Activated B cell treated with CpG ODN at 0.5 μM for 24 hours (primary cell): ENCODE results near the gene CACNA1E. TPM values are rescaled to one million over a fixed set of nuclear protein-coding genes. Genes with fewer than 3 reads are reported as not detected.
"Not testable (repeated sequence)": the region's sequence is repeated elsewhere in the genome, so short reads cannot be mapped to it uniquely, and the experiment has no call there.

Experiments used
- ATAC-seq: fragments of 200-7000 bp; cut with Tn5 transposase; one replicate; pipeline ENCODE4 v1.10.0; 2021; ENCODE audit warnings: low read depth, mild to moderate bottlenecking, moderate library complexity
- CTCF ChIA-PET: fragments of 350-600 bp; sonication (Branson Sonifier 250); formaldehyde crosslinking; loops from one replicate; lab custom pipeline; 2021; ENCODE audit warnings: antibody characterized with exemption; lab: Charles Lee
- POLR2A ChIA-PET: fragments of 350-600 bp; sonication (Branson Sonifier 250); formaldehyde crosslinking; loops from one replicate; lab custom pipeline; 2021; ENCODE audit warnings: antibody characterized with exemption; lab: Charles Lee
- DNase-seq: peaks from one replicate; pipeline ENCODE4 v3.0.0; 2022
- H3K27ac Mint-ChIP-seq: one replicate; pipeline ENCODE4 v1.8.0; 2020; ENCODE audit warnings: mixed read lengths
- H3K27me3 Mint-ChIP-seq: one replicate; pipeline ENCODE4 v1.8.0; 2021; ENCODE audit warnings: mixed read lengths
- H3K36me3 Mint-ChIP-seq: one replicate; pipeline ENCODE4 v1.8.0; 2021; ENCODE audit warnings: low read depth, mixed read lengths
- H3K4me1 Mint-ChIP-seq: one replicate; pipeline ENCODE4 v1.8.0; 2021; ENCODE audit warnings: mixed read lengths
- H3K4me3 Mint-ChIP-seq: one replicate; pipeline ENCODE4 v1.8.0; 2020; ENCODE audit warnings: mild to moderate bottlenecking, mixed read lengths
- H3K9me3 Mint-ChIP-seq: one replicate; pipeline ENCODE4 v1.8.0; 2020; ENCODE audit warnings: mixed read lengths
- intact Hi-C: fragments of 100-400 bp; cut with micrococcal nuclease; formaldehyde crosslinking; loops from one replicate; pipeline ENCODE4 v1.15.1; 2024
- total RNA-seq: library from RNA; stranded (reverse); gene quantifications from 2 replicates; pipeline ENCODE4 v1.2.3, GENCODE V29; 2022
- TF ChIP-seq, protein P1 (sequence below): fragments of 200-600 bp; IDR thresholded peaks from one replicate; pipeline ENCODE4 v1.8.0; 2022; ENCODE audit warnings: antibody characterized with exemption, mild to moderate bottlenecking

The CACNA1E gene
- total RNA-seq, 1 donor from 2014 or later: 0.91 TPM

DNA sequence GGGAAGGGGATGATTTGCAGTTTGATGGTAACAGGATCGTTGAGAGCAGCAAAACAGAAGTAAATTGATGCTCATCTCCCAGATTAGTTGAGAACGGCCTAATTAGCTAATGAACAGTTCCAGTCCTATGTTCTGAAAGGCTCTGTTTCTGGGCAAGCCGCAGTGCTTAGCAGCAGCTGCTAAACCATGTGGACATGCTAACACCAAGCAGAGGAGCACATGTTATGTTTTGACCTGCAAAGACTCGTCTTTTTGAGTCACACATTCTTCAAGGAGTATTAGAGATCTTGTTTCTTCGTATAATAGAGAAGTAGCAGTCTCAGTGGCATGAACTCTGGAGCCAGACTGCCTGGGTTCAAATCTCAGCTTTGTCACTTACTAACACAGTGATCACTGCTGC, 58.1 kb downstream of the CACNA1E start:
- no peaks in the 10 kb centered on the region for H3K4me1 Mint-ChIP-seq
- peaks cover 3% of the 10 kb centered on the region for H3K9me3 Mint-ChIP-seq
- DNase-seq (no peak), ATAC-seq (no peak)
- intact Hi-C loops: no loop called here
- peaks cover 22% of the 10 kb centered on the region for H3K27me3 Mint-ChIP-seq
- ChIA-PET POLR2A (no interaction called here), CTCF (no interaction called here)
- TF ChIP-seq, protein P1, sequence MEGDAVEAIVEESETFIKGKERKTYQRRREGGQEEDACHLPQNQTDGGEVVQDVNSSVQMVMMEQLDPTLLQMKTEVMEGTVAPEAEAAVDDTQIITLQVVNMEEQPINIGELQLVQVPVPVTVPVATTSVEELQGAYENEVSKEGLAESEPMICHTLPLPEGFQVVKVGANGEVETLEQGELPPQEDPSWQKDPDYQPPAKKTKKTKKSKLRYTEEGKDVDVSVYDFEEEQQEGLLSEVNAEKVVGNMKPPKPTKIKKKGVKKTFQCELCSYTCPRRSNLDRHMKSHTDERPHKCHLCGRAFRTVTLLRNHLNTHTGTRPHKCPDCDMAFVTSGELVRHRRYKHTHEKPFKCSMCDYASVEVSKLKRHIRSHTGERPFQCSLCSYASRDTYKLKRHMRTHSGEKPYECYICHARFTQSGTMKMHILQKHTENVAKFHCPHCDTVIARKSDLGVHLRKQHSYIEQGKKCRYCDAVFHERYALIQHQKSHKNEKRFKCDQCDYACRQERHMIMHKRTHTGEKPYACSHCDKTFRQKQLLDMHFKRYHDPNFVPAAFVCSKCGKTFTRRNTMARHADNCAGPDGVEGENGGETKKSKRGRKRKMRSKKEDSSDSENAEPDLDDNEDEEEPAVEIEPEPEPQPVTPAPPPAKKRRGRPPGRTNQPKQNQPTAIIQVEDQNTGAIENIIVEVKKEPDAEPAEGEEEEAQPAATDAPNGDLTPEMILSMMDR: no peak
- no peak overlapping the region for H3K4me3 Mint-ChIP-seq
- H3K36me3 Mint-ChIP-seq: no peaks in the 10 kb centered on the region
- H3K27ac Mint-ChIP-seq: no peak overlapping the region

DNA sequence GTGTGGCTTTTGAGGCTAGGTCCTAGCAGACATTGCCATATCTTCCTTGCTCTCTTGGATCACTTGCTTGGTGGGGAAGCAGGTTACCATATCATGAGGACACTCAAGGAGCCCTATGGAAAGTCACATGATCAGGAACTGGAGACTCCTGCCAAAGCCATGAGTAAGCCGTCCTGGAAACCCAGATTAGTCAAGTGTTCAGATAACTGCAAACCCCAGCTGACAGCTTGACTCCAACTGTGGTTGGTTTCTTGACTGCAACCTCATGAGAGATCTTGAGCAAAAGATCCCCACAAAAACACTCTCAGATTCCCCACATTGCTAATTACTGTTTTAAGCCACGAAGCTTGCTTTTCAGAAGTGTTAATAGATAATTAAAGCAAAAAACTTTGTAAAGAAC, 58.6 kb downstream of the CACNA1E start:
- POLR2A ChIA-PET: no interaction called here
- H3K9me3 Mint-ChIP-seq: peaks cover 3% of the 10 kb centered on the region
- DNase-seq (no peak), ATAC-seq (no peak)
- no peak overlapping the region for H3K4me3 Mint-ChIP-seq
- no peaks in the 10 kb centered on the region for H3K4me1 Mint-ChIP-seq
- H3K27ac Mint-ChIP-seq: no peak overlapping the region
- peaks cover 22% of the 10 kb centered on the region for H3K27me3 Mint-ChIP-seq
- intact Hi-C loops: no loop called here
- no peaks in the 10 kb centered on the region for H3K36me3 Mint-ChIP-seq
- CTCF ChIA-PET: no interaction called here
- TF ChIP-seq, protein P1: no peak

DNA sequence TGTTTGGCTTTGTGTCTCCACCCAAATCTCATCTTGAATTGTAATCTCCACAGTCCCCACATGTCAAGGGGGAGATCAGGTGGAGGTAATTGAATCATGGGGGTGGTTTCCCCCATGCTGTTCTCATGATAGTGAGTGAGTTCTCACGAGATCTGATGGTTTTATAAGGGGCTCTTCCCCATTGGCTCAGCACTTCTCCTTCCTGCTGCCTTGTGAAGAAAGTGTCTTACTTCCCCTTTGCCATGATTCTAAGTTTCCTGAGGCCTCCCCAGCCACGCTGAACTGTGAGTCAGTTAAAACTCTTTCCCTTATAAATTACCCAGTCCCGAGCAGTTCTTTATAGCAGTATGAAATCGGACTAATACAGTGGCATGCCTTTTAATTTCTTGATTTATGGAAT, 59.1 kb downstream of the CACNA1E start:
- ATAC-seq, POLR2A ChIA-PET, H3K9me3 Mint-ChIP-seq, H3K4me1 Mint-ChIP-seq, DNase-seq, CTCF ChIA-PET, H3K36me3 Mint-ChIP-seq, H3K4me3 Mint-ChIP-seq, intact Hi-C loops, H3K27ac Mint-ChIP-seq: not testable (repeated sequence)
- H3K27me3 Mint-ChIP-seq: peaks cover 24% of the 10 kb centered on the region

DNA sequence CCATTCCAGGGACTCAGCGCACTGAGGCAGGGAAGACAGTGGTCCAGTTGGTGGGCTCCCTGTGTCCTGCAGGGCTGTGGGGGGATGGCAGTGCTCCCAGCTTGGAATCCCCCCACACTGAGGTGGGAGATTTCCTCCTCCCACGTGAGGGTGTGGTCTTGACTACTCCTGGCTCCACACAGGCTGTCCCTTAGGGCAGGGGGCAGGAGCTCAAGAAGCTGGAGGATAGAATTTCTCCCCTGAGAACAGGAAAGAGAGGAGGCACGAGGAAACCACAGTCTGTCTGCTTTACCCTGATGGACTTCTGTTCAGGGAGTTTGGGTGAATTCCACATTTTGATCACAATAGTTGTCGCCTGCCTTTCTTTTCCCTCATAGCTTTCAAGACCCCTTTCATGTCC, 62.1 kb downstream of the CACNA1E start:
- intact Hi-C loops: no loop called here

DNA sequence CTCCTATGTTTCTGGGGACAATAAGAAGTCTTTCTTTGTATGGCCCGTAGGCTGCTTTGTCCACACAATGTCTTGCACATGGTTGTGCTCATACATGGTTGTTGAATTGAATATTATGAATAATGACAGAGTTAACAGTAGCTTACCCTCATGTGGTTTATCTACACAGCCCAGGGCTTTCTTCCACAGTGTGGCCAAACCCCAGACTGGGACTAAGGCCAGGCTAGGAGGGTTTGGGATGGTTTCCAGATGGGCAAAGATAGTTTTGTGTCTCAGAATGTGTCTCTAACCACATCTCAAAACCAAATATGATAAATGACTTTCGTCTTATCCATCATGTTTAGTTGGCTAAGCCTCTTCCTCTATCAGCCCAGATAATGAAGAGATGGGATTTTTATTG, 65.2 kb downstream of the CACNA1E start:
- H3K27me3 Mint-ChIP-seq: peaks cover 22% of the 10 kb centered on the region
- H3K4me3 Mint-ChIP-seq: no peak overlapping the region
- TF ChIP-seq, protein P1: no peak
- intact Hi-C loops: no loop called here
- no peaks in the 10 kb centered on the region for H3K36me3 Mint-ChIP-seq
- H3K4me1 Mint-ChIP-seq: no peaks in the 10 kb centered on the region
- ATAC-seq (no peak), DNase-seq (no peak)
- H3K27ac Mint-ChIP-seq: no peak overlapping the region
- H3K9me3 Mint-ChIP-seq: no peaks in the 10 kb centered on the region
- ChIA-PET CTCF (no interaction called here), POLR2A (no interaction called here)

More for the DNA sequence above, 62.1 kb downstream of the CACNA1E start:
- ChIA-PET POLR2A (no interaction called here), CTCF (no interaction called here)
- H3K9me3 Mint-ChIP-seq: peaks cover 3% of the 10 kb centered on the region
- H3K4me1 Mint-ChIP-seq: no peaks in the 10 kb centered on the region
- no peak overlapping the region for H3K27ac Mint-ChIP-seq
- peaks cover 19% of the 10 kb centered on the region for H3K27me3 Mint-ChIP-seq
- TF ChIP-seq, protein P1: no peak
- ATAC-seq (no peak), DNase-seq (no peak)
- H3K4me3 Mint-ChIP-seq: no peak overlapping the region
- no peaks in the 10 kb centered on the region for H3K36me3 Mint-ChIP-seq

DNA sequence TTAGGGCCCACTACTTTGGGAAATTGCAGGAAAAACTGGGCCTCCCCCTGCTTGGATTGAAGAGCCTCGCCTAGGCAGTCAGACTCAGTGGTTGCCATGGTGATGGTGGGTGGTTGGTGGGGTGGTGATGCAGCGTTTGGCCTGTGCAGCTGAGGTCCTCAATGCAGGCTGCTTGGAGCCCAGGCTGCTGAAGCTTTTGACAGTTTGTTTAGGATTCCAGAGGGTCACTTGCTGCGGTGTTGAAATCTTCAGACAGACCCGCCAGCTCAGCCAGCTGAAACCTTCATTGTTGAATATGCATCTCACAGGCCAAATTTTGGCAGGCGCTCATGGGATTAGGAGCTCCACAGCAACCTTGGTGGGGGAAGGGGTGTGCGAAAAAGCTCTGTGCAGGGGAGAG, 67.9 kb downstream of the CACNA1E start:
- peaks cover 13% of the 10 kb centered on the region for H3K27me3 Mint-ChIP-seq
- no peak overlapping the region for H3K4me3 Mint-ChIP-seq
- H3K9me3 Mint-ChIP-seq: no peaks in the 10 kb centered on the region
- no peak for ATAC-seq
- no peak overlapping the region for H3K27ac Mint-ChIP-seq
- intact Hi-C loops: no loop called here
- TF ChIP-seq, protein P1: no peak
- POLR2A ChIA-PET: no interaction called here
- CTCF ChIA-PET: no interaction called here
- H3K36me3 Mint-ChIP-seq: no peaks in the 10 kb centered on the region
- H3K4me1 Mint-ChIP-seq: no peaks in the 10 kb centered on the region
- DNase-seq: no peak
